ENCODE measurements around the gene IFI6.

GRCh38 chr1:27652111-27652864 lies 19.7 kb downstream of the IFI6 start:
- TF ChIP-seq CTCF (conservative IDR thresholded peaks at IDR 0.05): no peak
- no peak for TF ChIP-seq EZH2 (IDR thresholded peaks at IDR 0.05; ENCODE audit: low read depth)

Data from PC-9 (cell line).